Sigmoid colon (tissue), 7 donors: Measurements from ENCODE around the gene FOXN3. TPM values are rescaled to one million over a fixed set of nuclear protein-coding genes. Genes with fewer than 3 reads are reported as not detected.

ENCODE experiments used
- DNase-seq: peaks from one replicate; pipeline ENCODE4 v3.0.0-alpha.2; 2019
- H3K27ac ChIP-seq, 4 donors: fragments of 200-600 bp; sonication (generic); one replicate each; pipeline ENCODE4 v1.5.1; 2016 to 2019; ENCODE audit warnings: mild to moderate bottlenecking in 1 of 4
- H3K27me3 ChIP-seq, 3 donors: fragments of 200-600 bp; sonication (generic); one replicate each; pipeline ENCODE4 v1.5.1; 2019; ENCODE audit warnings: mild to moderate bottlenecking in 1 of 3
- H3K36me3 ChIP-seq, 4 donors: fragments of 200-600 bp; sonication (generic); one replicate each; pipeline ENCODE4 v1.5.1; 2016 to 2019
- H3K4me1 ChIP-seq, 4 donors: fragments of 200-600 bp; sonication (generic); one replicate each; pipeline ENCODE4 v1.5.1; 2017 to 2019
- H3K4me3 ChIP-seq, 4 donors: fragments of 200-600 bp; sonication (generic); one replicate each; pipeline ENCODE4 v1.5.1; 2017 to 2019; ENCODE audit warnings: mild to moderate bottlenecking in 2 of 4, moderate library complexity in 1 of 4
- H3K9me3 ChIP-seq, 4 donors: fragments of 200-600 bp in 3 of 4; sonication (generic) in 3 of 4; one replicate each; pipeline versions ENCODE4 v1.5.1 to v1.6.1; 2013 to 2019
- CTCF ChIP-seq, 4 experiments: fragments of 450-650 bp in 3 of 4; fragments of 200-600 bp in 1 of 4; IDR thresholded peaks; one replicate each; pipeline ENCODE4 v1.5.1; 2016 to 2019; ENCODE audit warnings: antibody characterized with exemption in 4 of 4, mild to moderate bottlenecking in 3 of 4, moderate library complexity in 2 of 4
- EP300 ChIP-seq, 4 donors: sonication (generic); formaldehyde crosslinking; IDR thresholded peaks; one replicate each; pipeline ENCODE4 v1.6.1; 2017; ENCODE audit warnings: antibody characterized with exemption in 4 of 4
- POLR2A ChIP-seq, 2 donors: fragments of 450-650 bp; IDR thresholded peaks; one replicate each; pipeline ENCODE4 v1.6.1; 2016; ENCODE audit warnings: antibody characterized with exemption in 2 of 2, mild to moderate bottlenecking in 2 of 2, moderate library complexity in 2 of 2
- POLR2AphosphoS5 ChIP-seq, 4 donors: sonication (generic); formaldehyde crosslinking; IDR thresholded peaks; one replicate each; pipeline ENCODE4 v1.6.1; 2017; ENCODE audit warnings: antibody characterized with exemption in 4 of 4
- WGBS, 2 donors: extraction: QIAGEN DNeasy Blood & Tissue Kit; methylation state at CpG; one replicate each; pipeline ENCODE4 v1.1.7; 2013; 5-methylcytosine and 5-hydroxymethylcytosine counted together
- intact Hi-C: fragments of 100-400 bp; cut with DNase I; formaldehyde crosslinking; loops from one replicate; pipeline ENCODE4 v1.15.1; 2023
- polyA plus RNA-seq, 3 donors: library from polyadenylated mRNA; stranded (reverse); fragments of 200-250 nt; gene quantifications; one replicate each; pipeline ENCODE4 v1.2.3, GENCODE V29; 2013
- total RNA-seq, 4 donors: library from RNA; depleted of rRNA; stranded (reverse); fragments of >200 nt; gene quantifications; one replicate each; pipeline ENCODE4 v1.1.0, GENCODE V29; 2016
- donor health status: healthy with polysubstance abuse.
- donor health status: Bipolar disorder and iron deficiency.
- donor health status: healthy.

The FOXN3 gene
- total and polyA plus RNA-seq, 7 donors = 24.6 to 146 (median 104) TPM

- 89 to 92% methylated on average over 15 of the region's 15 CpGs for WGBS, 2 donors
- no peaks in the 10 kb centered on the region for H3K9me3 ChIP-seq
- intact Hi-C loops = loop anchor here (10.0 kb wide), 1 partner anchor 83 kb away; no protein-coding TSS in a partner anchor
- no peaks in the 10 kb centered on the region for H3K27me3 ChIP-seq
- H3K4me3 ChIP-seq = no peak overlapping the region
- no peaks in the 10 kb centered on the region for H3K36me3 ChIP-seq
- no peak for DNase-seq
- TF ChIP-seq CTCF (IDR thresholded peaks at IDR 0.05) = no peak
- no peak for TF ChIP-seq EP300 (IDR thresholded peaks at IDR 0.05)
- no peak for TF ChIP-seq POLR2AphosphoS5 (IDR thresholded peaks at IDR 0.05)
- no peak for TF ChIP-seq POLR2A (IDR thresholded peaks at IDR 0.05)
- peaks cover 0 to 73% (median 60%) of the 10 kb centered on the region in 4 donors for H3K4me1 ChIP-seq
- H3K27ac ChIP-seq = peak overlapping the region in 2 of 4 donors; percentile 30 to 35
Measured at GRCh38 chr14:89387922-89388685, 28.9 kb downstream of the FOXN3 start.

- H3K4me1 ChIP-seq = peaks cover 0 to 72% (median 55%) of the 10 kb centered on the region in 4 donors
- DNase-seq = peak; percentile 54
- H3K4me3 ChIP-seq = no peak overlapping the region
- TF ChIP-seq POLR2AphosphoS5 (IDR thresholded peaks at IDR 0.05) = no peak
- no peak for TF ChIP-seq EP300 (IDR thresholded peaks at IDR 0.05)
- TF ChIP-seq CTCF (IDR thresholded peaks at IDR 0.05) = no peak
- TF ChIP-seq POLR2A (IDR thresholded peaks at IDR 0.05) = no peak
- 77 to 83% methylated on average over 9 of the region's 9 CpGs for WGBS, 2 donors
- peak overlapping the region; percentile 65 to 79 (median 76) for H3K27ac ChIP-seq
- H3K27me3 ChIP-seq = no peaks in the 10 kb centered on the region
- intact Hi-C loops = loop anchor here (10.0 kb wide), 1 partner anchor 82 kb away; no protein-coding TSS in a partner anchor
- no peaks in the 10 kb centered on the region for H3K36me3 ChIP-seq
- H3K9me3 ChIP-seq = no peaks in the 10 kb centered on the region
Measured at GRCh38 chr14:89386212-89386886, 30.7 kb downstream of the FOXN3 start.

- Histone ChIP-seq H3K4me1 (peaks cover 0 to 68% (median 54%) of the 10 kb centered on the region in 4 donors), H3K36me3 (no peaks in the 10 kb centered on the region), H3K27me3 (no peaks in the 10 kb centered on the region), H3K9me3 (no peaks in the 10 kb centered on the region), H3K4me3 (no peak overlapping the region), H3K27ac (peak overlapping the region in 3 of 4 donors; percentile 73 to 79 (median 78))
- WGBS, 2 donors = 37 to 80% methylated on average over 3 of the region's 3 CpGs
- DNase-seq = no peak
- no peak for TF ChIP-seq CTCF (IDR thresholded peaks at IDR 0.05)
- TF ChIP-seq POLR2AphosphoS5 (IDR thresholded peaks at IDR 0.05) = no peak
- TF ChIP-seq POLR2A (IDR thresholded peaks at IDR 0.05) = no peak
- no peak for TF ChIP-seq EP300 (IDR thresholded peaks at IDR 0.05)
- intact Hi-C loops = loop anchor here (2.0 to 10.0 kb wide), 2 partner anchors 32 to 80 kb away; partner anchors contain the start of gene FOXN3
Measured at GRCh38 chr14:89384636-89385035, 32.4 kb downstream of the FOXN3 start.

- DNase-seq = peak; percentile 45
- H3K4me1 ChIP-seq = peaks cover 0 to 68% (median 52%) of the 10 kb centered on the region in 4 donors
- WGBS, 2 donors = 85% methylated on average over 3 of the region's 3 CpGs
Measured at GRCh38 chr14:89384023-89384422, 33.0 kb downstream of the FOXN3 start.

More at GRCh38 chr14:89384023-89384422, 33.0 kb downstream of the FOXN3 start:
- no peaks in the 10 kb centered on the region for H3K36me3 ChIP-seq
- intact Hi-C loops = loop anchor here (2.0 to 10.0 kb wide), 2 partner anchors 33 to 79 kb away; partner anchors contain the start of gene FOXN3
- no peaks in the 10 kb centered on the region for H3K9me3 ChIP-seq
- H3K4me3 ChIP-seq = no peak overlapping the region
- no peak overlapping the region for H3K27ac ChIP-seq
- H3K27me3 ChIP-seq = no peaks in the 10 kb centered on the region
- TF ChIP-seq POLR2A (IDR thresholded peaks at IDR 0.05) (no peak), POLR2AphosphoS5 (IDR thresholded peaks at IDR 0.05) (no peak), EP300 (IDR thresholded peaks at IDR 0.05) (no peak), CTCF (IDR thresholded peaks at IDR 0.05) (no peak)
